ENCODE measurements around the gene EVI5L. TPM values are rescaled to one million over a fixed set of nuclear protein-coding genes. Genes with fewer than 3 reads are reported as not detected.

Gene EVI5L
- polyA plus RNA-seq, 4 donors: 2.9 to 8.4 (median 5.6) TPM

GRCh38 chr19:7844405-7844804 lies 14.4 kb downstream of the EVI5L start:
- peaks cover 0 to 8% (median 0%) of the 10 kb centered on the region in 3 donors for H3K36me3 ChIP-seq (ENCODE audit: control insufficient read depth in 3 of 3, insufficient read depth in 2 of 3, low read depth in 1 of 3, low read length in 3 of 3)
- H3K27me3 ChIP-seq (ENCODE audit: control insufficient read depth in 3 of 3, insufficient read depth in 3 of 3, low read length in 3 of 3): no peaks in the 10 kb centered on the region
- H3K9me3 ChIP-seq (ENCODE audit: control insufficient read depth in 2 of 2, insufficient read depth in 1 of 2, low read depth in 1 of 2, low read length in 1 of 2): no peaks in the 10 kb centered on the region
- no peak overlapping the region for H3K4me3 ChIP-seq (ENCODE audit: low read depth in 1 of 3, low read length in 3 of 3)
- peaks cover 0 to 13% (median 0%) of the 10 kb centered on the region in 3 donors for H3K4me1 ChIP-seq (ENCODE audit: control insufficient read depth in 3 of 3, insufficient read depth in 2 of 3, low read depth in 1 of 3, low read length in 2 of 3)
- peak in 1 of 2 donors; percentile 53 for DNase-seq
- H3K27ac ChIP-seq (ENCODE audit: low read depth in 1 of 3, low read length in 2 of 3): no peak overlapping the region
- 28 to 67% (median 47%) methylated on average over 5 of the region's 5 CpGs for WGBS, 3 donors
- no peak for FAIRE-seq

DNA sequence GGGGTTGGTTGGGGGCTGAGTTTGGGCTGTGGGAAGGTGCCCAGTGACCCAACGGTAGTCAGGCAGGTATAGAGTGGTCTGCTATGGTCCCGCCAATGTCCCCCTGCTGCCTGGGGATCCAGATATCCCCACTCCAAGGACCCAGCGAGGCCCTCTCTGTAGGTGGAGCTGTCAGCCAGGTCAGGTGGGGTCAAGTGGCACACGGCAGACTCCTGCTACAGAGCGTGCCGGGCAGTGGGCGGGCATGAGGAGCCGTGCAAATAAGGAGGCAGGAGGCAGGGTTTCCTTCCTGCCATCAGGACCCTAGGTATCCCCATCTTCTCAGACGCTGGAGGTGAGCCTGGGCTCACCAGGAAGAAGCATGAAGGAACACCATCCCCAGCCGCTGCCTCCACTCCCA lies 14.9 kb downstream of the EVI5L start:
- DNase-seq: no peak
- Histone ChIP-seq H3K9me3 (ENCODE audit: control insufficient read depth in 2 of 2, insufficient read depth in 1 of 2, low read depth in 1 of 2, low read length in 1 of 2) (no peaks in the 10 kb centered on the region), H3K36me3 (ENCODE audit: control insufficient read depth in 3 of 3, insufficient read depth in 2 of 3, low read depth in 1 of 3, low read length in 3 of 3) (peaks cover 0 to 9% (median 0%) of the 10 kb centered on the region in 3 donors), H3K27ac (ENCODE audit: low read depth in 1 of 3, low read length in 2 of 3) (no peak overlapping the region), H3K4me3 (ENCODE audit: low read depth in 1 of 3, low read length in 3 of 3) (no peak overlapping the region), H3K4me1 (ENCODE audit: control insufficient read depth in 3 of 3, insufficient read depth in 2 of 3, low read depth in 1 of 3, low read length in 2 of 3) (peaks cover 0 to 13% (median 0%) of the 10 kb centered on the region in 3 donors), H3K27me3 (ENCODE audit: control insufficient read depth in 3 of 3, insufficient read depth in 3 of 3, low read length in 3 of 3) (no peaks in the 10 kb centered on the region)
- FAIRE-seq: no peak
- 82 to 88% (median 88%) methylated on average over 10 of the region's 10 CpGs for WGBS, 3 donors

GRCh38 chr19:7845390-7846154 lies 15.6 kb downstream of the EVI5L start:
- Histone ChIP-seq H3K27ac (ENCODE audit: low read depth in 1 of 3, low read length in 2 of 3) (no peak overlapping the region), H3K4me1 (ENCODE audit: control insufficient read depth in 3 of 3, insufficient read depth in 2 of 3, low read depth in 1 of 3, low read length in 2 of 3) (peaks cover 0 to 13% (median 0%) of the 10 kb centered on the region in 3 donors), H3K9me3 (ENCODE audit: control insufficient read depth in 2 of 2, insufficient read depth in 1 of 2, low read depth in 1 of 2, low read length in 1 of 2) (no peaks in the 10 kb centered on the region), H3K4me3 (ENCODE audit: low read depth in 1 of 3, low read length in 3 of 3) (no peak overlapping the region), H3K36me3 (ENCODE audit: control insufficient read depth in 3 of 3, insufficient read depth in 2 of 3, low read depth in 1 of 3, low read length in 3 of 3) (peaks cover 0 to 9% (median 0%) of the 10 kb centered on the region in 3 donors), H3K27me3 (ENCODE audit: control insufficient read depth in 3 of 3, insufficient read depth in 3 of 3, low read length in 3 of 3) (no peaks in the 10 kb centered on the region)
- WGBS, 3 donors: 85 to 92% (median 89%) methylated on average over 20 of the region's 20 CpGs
- no peak for FAIRE-seq
- no peak for DNase-seq

- H3K36me3 ChIP-seq (ENCODE audit: control insufficient read depth in 3 of 3, insufficient read depth in 2 of 3, low read depth in 1 of 3, low read length in 3 of 3): peaks cover 0 to 9% (median 0%) of the 10 kb centered on the region in 3 donors
- H3K27ac ChIP-seq (ENCODE audit: low read depth in 1 of 3, low read length in 2 of 3): no peak overlapping the region
- H3K4me1 ChIP-seq (ENCODE audit: control insufficient read depth in 3 of 3, insufficient read depth in 2 of 3, low read depth in 1 of 3, low read length in 2 of 3): peaks cover 0 to 13% (median 0%) of the 10 kb centered on the region in 3 donors
- DNase-seq (no peak), FAIRE-seq (no peak)
- H3K27me3 ChIP-seq (ENCODE audit: control insufficient read depth in 3 of 3, insufficient read depth in 3 of 3, low read length in 3 of 3): no peaks in the 10 kb centered on the region
- H3K4me3 ChIP-seq (ENCODE audit: low read depth in 1 of 3, low read length in 3 of 3): no peak overlapping the region
- WGBS, 3 donors: 89 to 92% (median 92%) methylated on average over 19 of the region's 19 CpGs
- no peaks in the 10 kb centered on the region for H3K9me3 ChIP-seq (ENCODE audit: control insufficient read depth in 2 of 2, insufficient read depth in 1 of 2, low read depth in 1 of 2, low read length in 1 of 2)
Measured at GRCh38 chr19:7846155-7846646, 16.2 kb downstream of the EVI5L start.

GRCh38 chr19:7847664-7848063 lies 17.6 kb downstream of the EVI5L start:
- no peak for DNase-seq
- Histone ChIP-seq H3K4me1 (ENCODE audit: control insufficient read depth in 3 of 3, insufficient read depth in 2 of 3, low read depth in 1 of 3, low read length in 2 of 3) (peaks cover 0 to 13% (median 0%) of the 10 kb centered on the region in 3 donors), H3K4me3 (ENCODE audit: low read depth in 1 of 3, low read length in 3 of 3) (no peak overlapping the region), H3K27me3 (ENCODE audit: control insufficient read depth in 3 of 3, insufficient read depth in 3 of 3, low read length in 3 of 3) (no peaks in the 10 kb centered on the region), H3K36me3 (ENCODE audit: control insufficient read depth in 3 of 3, insufficient read depth in 2 of 3, low read depth in 1 of 3, low read length in 3 of 3) (peaks cover 0 to 9% (median 0%) of the 10 kb centered on the region in 3 donors), H3K27ac (ENCODE audit: low read depth in 1 of 3, low read length in 2 of 3) (no peak overlapping the region), H3K9me3 (ENCODE audit: control insufficient read depth in 2 of 2, insufficient read depth in 1 of 2, low read depth in 1 of 2, low read length in 1 of 2) (no peaks in the 10 kb centered on the region)
- WGBS, 3 donors: 92 to 94% (median 94%) methylated on average over 23 of the region's 23 CpGs
- no peak for FAIRE-seq

DNA sequence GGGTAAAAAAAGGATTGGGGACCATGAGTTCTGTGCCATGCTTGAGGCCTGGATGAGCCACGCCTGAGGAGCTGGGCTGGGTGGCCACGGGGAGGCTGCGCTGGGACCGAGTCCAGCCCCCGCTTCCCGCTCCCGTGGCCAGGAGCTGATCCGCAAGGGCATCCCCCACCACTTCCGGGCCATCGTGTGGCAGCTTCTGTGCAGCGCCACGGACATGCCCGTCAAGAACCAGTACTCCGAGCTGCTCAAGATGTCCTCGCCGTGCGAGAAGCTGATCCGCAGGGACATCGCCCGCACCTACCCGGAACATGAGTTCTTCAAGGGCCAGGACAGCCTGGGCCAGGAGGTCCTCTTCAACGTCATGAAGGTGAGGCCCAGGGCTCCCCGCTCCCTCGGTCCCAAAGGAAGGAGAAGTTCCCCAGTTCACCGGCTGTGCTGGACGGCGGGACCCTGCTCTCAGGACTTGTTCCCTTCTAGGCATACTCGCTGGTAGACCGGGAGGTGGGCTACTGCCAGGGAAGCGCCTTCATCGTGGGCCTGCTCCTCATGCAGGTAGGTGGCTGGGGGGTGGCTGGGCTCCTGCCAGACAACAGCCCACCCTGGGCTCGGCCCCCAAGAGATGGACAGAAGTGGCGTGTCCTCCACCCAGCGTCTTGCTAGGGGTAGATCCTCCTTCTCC lies 18.9 kb downstream of the EVI5L start:
- no peak for FAIRE-seq
- no peak for DNase-seq
- peaks cover 0 to 9% (median 0%) of the 10 kb centered on the region in 3 donors for H3K36me3 ChIP-seq (ENCODE audit: control insufficient read depth in 3 of 3, insufficient read depth in 2 of 3, low read depth in 1 of 3, low read length in 3 of 3)
- WGBS, 3 donors: 92 to 94% (median 92%) methylated on average over 33 to 34 of the region's 34 CpGs
- no peak overlapping the region for H3K4me3 ChIP-seq (ENCODE audit: low read depth in 1 of 3, low read length in 3 of 3)
- peaks cover 0 to 16% (median 0%) of the 10 kb centered on the region in 3 donors for H3K4me1 ChIP-seq (ENCODE audit: control insufficient read depth in 3 of 3, insufficient read depth in 2 of 3, low read depth in 1 of 3, low read length in 2 of 3)
- H3K27ac ChIP-seq (ENCODE audit: low read depth in 1 of 3, low read length in 2 of 3): no peak overlapping the region
- no peaks in the 10 kb centered on the region for H3K27me3 ChIP-seq (ENCODE audit: control insufficient read depth in 3 of 3, insufficient read depth in 3 of 3, low read length in 3 of 3)
- no peaks in the 10 kb centered on the region for H3K9me3 ChIP-seq (ENCODE audit: control insufficient read depth in 2 of 2, insufficient read depth in 1 of 2, low read depth in 1 of 2, low read length in 1 of 2)

DNA sequence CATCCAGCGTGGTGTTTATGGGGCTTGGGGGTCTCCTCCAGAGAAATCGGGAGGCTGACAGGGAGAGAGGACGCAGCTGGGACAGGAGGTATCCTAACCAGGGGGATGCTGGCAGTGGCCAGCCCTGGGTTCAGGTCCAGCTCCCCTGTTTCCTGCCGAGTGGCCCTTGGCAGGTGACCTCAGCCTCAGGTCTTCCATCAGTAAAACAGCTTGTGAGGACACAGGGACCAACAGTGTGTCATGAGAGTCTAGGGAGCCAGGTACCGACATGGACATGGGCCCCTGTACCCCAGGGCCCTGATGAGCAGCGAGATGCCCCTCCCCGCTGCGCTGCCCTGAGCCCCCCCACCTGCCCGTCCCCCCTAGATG lies 19.6 kb downstream of the EVI5L start:
- Histone ChIP-seq H3K4me1 (ENCODE audit: control insufficient read depth in 3 of 3, insufficient read depth in 2 of 3, low read depth in 1 of 3, low read length in 2 of 3) (peaks cover 0 to 14% (median 0%) of the 10 kb centered on the region in 3 donors), H3K9me3 (ENCODE audit: control insufficient read depth in 2 of 2, insufficient read depth in 1 of 2, low read depth in 1 of 2, low read length in 1 of 2) (no peaks in the 10 kb centered on the region), H3K27me3 (ENCODE audit: control insufficient read depth in 3 of 3, insufficient read depth in 3 of 3, low read length in 3 of 3) (no peaks in the 10 kb centered on the region), H3K36me3 (ENCODE audit: control insufficient read depth in 3 of 3, insufficient read depth in 2 of 3, low read depth in 1 of 3, low read length in 3 of 3) (peaks cover 0 to 9% (median 0%) of the 10 kb centered on the region in 3 donors), H3K27ac (ENCODE audit: low read depth in 1 of 3, low read length in 2 of 3) (no peak overlapping the region), H3K4me3 (ENCODE audit: low read depth in 1 of 3, low read length in 3 of 3) (no peak overlapping the region)
- WGBS, 3 donors: 90 to 94% (median 91%) methylated on average over 8 to 9 of the region's 9 CpGs
- no peak for FAIRE-seq
- DNase-seq: no peak

DNA sequence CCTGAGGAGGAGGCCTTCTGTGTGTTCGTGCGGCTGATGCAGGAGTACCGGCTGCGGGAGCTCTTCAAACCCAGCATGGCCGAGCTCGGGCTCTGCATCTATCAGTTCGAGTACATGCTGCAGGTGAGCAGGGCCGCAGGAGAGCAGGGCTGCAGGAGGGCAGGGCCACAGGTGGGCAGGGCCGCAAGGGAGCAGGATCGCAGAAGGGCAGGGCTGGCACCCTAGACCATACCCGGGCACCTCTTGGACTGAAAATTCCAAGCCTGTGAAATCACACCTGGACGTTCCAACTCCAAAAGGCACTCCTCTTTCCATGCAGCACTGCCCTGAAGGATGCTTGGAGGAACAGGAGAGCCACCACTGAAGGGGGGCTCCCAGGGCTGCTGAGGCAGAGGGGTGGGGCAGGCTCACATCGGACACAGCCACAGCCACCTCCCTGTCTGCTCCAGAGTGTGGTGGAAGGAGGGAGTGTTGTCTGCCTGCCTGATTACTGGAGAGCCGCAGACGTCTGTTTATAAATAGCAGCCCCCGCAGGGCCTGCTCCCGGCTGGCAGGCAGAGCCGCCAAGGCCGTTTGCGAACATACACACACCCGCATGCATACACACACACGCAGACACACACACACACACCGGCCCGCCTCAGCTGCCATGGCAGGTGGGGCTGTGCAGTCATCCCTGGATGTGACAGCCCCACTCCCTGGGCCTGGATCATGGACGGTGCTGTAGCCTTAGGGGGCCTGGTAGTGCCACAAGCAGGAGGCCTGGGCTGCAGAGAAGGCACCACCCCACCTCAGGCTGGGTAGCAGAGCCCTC lies 20.2 kb downstream of the EVI5L start:
- H3K9me3 ChIP-seq (ENCODE audit: control insufficient read depth in 2 of 2, insufficient read depth in 1 of 2, low read depth in 1 of 2, low read length in 1 of 2): no peaks in the 10 kb centered on the region
- no peak overlapping the region for H3K27ac ChIP-seq (ENCODE audit: low read depth in 1 of 3, low read length in 2 of 3)
- no peak for FAIRE-seq
- no peak for DNase-seq
- H3K36me3 ChIP-seq (ENCODE audit: control insufficient read depth in 3 of 3, insufficient read depth in 2 of 3, low read depth in 1 of 3, low read length in 3 of 3): peaks cover 0 to 6% (median 0%) of the 10 kb centered on the region in 3 donors
- no peaks in the 10 kb centered on the region for H3K27me3 ChIP-seq (ENCODE audit: control insufficient read depth in 3 of 3, insufficient read depth in 3 of 3, low read length in 3 of 3)
- no peak overlapping the region for H3K4me3 ChIP-seq (ENCODE audit: low read depth in 1 of 3, low read length in 3 of 3)
- peaks cover 0 to 8% (median 0%) of the 10 kb centered on the region in 3 donors for H3K4me1 ChIP-seq (ENCODE audit: control insufficient read depth in 3 of 3, insufficient read depth in 2 of 3, low read depth in 1 of 3, low read length in 2 of 3)
- 60 to 71% (median 65%) methylated on average over 20 to 25 of the region's 25 CpGs for WGBS, 3 donors
